Smooth muscle cell (in vitro differentiated cells): ENCODE results near the gene HK1. TPM values are rescaled to one million over a fixed set of nuclear protein-coding genes. Genes with fewer than 3 reads are reported as not detected.

ENCODE experiments used
- DNase-seq: peaks from one replicate; lab custom pipeline; 2025; ENCODE audit not compliant: unreplicated experiment; lab: John Stamatoyannopoulos, UW
- H2AFZ ChIP-seq: fragments of 200-600 bp; sonication (generic); 2 replicates; pipeline ENCODE4 v1.6.0; 2016; ENCODE audit warnings: antibody characterized with exemption, low read depth, mild to moderate bottlenecking
- H3F3A ChIP-seq: fragments of 200-600 bp; sonication (generic); 2 replicates; pipeline ENCODE4 v1.6.0; 2017; ENCODE audit warnings: antibody characterized with exemption, low read depth
- H3K27ac ChIP-seq: fragments of 200-600 bp; sonication (generic); 2 replicates; pipeline ENCODE4 v1.5.1; 2016; ENCODE audit warnings: low read depth, mild to moderate bottlenecking
- H3K27me3 ChIP-seq: fragments of 200-600 bp; sonication (generic); 2 replicates; pipeline ENCODE4 v1.6.1; 2016; ENCODE audit warnings: low read depth, mild to moderate bottlenecking
- H3K36me3 ChIP-seq: fragments of 200-600 bp; sonication (generic); 2 replicates; pipeline ENCODE4 v1.5.1; 2016; ENCODE audit warnings: low read depth
- H3K4me1 ChIP-seq: fragments of 200-600 bp; sonication (generic); 2 replicates; pipeline ENCODE4 v1.5.1; 2016; ENCODE audit warnings: low read depth
- H3K4me2 ChIP-seq: fragments of 200-600 bp; sonication (generic); 2 replicates; pipeline ENCODE4 v1.6.0; 2016; ENCODE audit warnings: mild to moderate bottlenecking
- H3K4me3 ChIP-seq: fragments of 200-600 bp; sonication (generic); 2 replicates; pipeline ENCODE4 v1.5.1; 2016; ENCODE audit warnings: mild to moderate bottlenecking
- H3K79me2 ChIP-seq: fragments of 200-600 bp; sonication (generic); 2 replicates; pipeline ENCODE4 v1.6.0; 2016; ENCODE audit warnings: low read depth, mild to moderate bottlenecking
- H3K9ac ChIP-seq: fragments of 200-600 bp; sonication (generic); 2 replicates; pipeline ENCODE4 v1.6.0; 2016; ENCODE audit warnings: low read depth
- H3K9me3 ChIP-seq: fragments of 200-600 bp; sonication (generic); replicated peaks from 2 replicates; pipeline ENCODE4 v1.5.1; 2016; ENCODE audit warnings: low read depth
- H4K20me1 ChIP-seq: fragments of 200-600 bp; sonication (generic); 2 replicates; pipeline ENCODE4 v1.6.0; 2016; ENCODE audit warnings: low read depth
- WGBS: methylation state at CpG from one replicate; pipeline ENCODE4 v1.1.7; 2016; ENCODE audit warnings: low lambda C conversion rate; 5-methylcytosine and 5-hydroxymethylcytosine counted together
- polyA plus RNA-seq: library from polyadenylated mRNA; unstranded; fragments of >200 nt; fragmentation: Nextera tagmentation; extraction: Ambion mirVana; gene quantifications from 2 replicates; pipeline ENCODE4 v1.2.1, GENCODE V29; 2016
- total RNA-seq: library from RNA; depleted of rRNA; stranded (reverse); fragments of >200 nt; gene quantifications from 2 replicates; pipeline ENCODE4 v1.2.3, GENCODE V29; 2014
- TF ChIP-seq, protein P1 (sequence below): fragments of 200-600 bp; sonication (generic); IDR thresholded peaks from 2 replicates; pipeline ENCODE4 v1.5.1; 2017; ENCODE audit warnings: borderline replicate concordance, mild to moderate bottlenecking, antibody characterized with exemption; ENCODE audit not compliant: insufficient read depth, poor library complexity, severe bottlenecking

HK1 gene
- total and polyA plus RNA-seq, 2 experiments from 2014 or later, result 62.7 to 123 TPM

DNA sequence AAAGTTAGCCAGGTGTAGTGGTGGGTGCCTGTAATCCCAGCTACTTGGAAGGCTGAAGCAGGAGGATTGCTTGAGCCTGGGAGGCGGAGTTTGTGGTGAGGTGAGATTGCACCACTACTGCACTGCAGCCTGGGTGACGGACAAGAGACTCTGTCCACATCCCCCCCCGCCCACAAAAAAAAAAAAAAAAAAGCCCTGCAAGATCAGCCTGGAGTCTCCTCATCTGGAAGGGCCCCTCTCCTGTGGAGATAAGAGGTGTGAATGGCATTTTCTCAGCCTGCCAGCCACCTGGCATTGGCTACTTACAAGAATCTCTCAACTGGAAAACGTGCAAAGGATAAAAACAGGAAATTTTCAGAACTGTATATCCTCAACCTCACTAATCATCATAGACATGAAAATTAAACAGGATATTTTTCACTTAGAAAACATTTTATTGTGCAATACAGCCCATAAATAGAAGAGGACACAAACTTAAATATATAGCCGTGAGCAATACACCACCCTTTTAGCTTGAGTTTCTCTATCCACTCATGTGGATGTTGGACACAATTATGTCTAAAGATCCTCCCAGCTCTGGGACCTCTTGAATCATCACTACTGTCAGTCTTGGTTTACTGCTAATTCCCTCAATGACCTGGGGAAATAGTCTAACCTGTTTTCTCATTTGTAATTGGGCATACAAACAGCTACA is 161.7 kb downstream of the HK1 start:
- H3F3A ChIP-seq, result peaks cover 9% of the 10 kb centered on the region
- H3K36me3 ChIP-seq, result no peaks in the 10 kb centered on the region
- H3K4me3 ChIP-seq, result no peak overlapping the region
- no peak overlapping the region for H3K9ac ChIP-seq
- H2AFZ ChIP-seq, result no peak overlapping the region
- no peak for DNase-seq
- no peaks in the 10 kb centered on the region for H3K27me3 ChIP-seq
- 32% methylated on average over 5 of the region's 5 CpGs for WGBS
- TF ChIP-seq, protein P1, sequence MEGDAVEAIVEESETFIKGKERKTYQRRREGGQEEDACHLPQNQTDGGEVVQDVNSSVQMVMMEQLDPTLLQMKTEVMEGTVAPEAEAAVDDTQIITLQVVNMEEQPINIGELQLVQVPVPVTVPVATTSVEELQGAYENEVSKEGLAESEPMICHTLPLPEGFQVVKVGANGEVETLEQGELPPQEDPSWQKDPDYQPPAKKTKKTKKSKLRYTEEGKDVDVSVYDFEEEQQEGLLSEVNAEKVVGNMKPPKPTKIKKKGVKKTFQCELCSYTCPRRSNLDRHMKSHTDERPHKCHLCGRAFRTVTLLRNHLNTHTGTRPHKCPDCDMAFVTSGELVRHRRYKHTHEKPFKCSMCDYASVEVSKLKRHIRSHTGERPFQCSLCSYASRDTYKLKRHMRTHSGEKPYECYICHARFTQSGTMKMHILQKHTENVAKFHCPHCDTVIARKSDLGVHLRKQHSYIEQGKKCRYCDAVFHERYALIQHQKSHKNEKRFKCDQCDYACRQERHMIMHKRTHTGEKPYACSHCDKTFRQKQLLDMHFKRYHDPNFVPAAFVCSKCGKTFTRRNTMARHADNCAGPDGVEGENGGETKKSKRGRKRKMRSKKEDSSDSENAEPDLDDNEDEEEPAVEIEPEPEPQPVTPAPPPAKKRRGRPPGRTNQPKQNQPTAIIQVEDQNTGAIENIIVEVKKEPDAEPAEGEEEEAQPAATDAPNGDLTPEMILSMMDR, result no peak
- H3K79me2 ChIP-seq, result no peaks in the 10 kb centered on the region
- no peaks in the 10 kb centered on the region for H3K9me3 ChIP-seq
- H3K4me2 ChIP-seq, result peak overlapping the region; percentile 76
- H3K27ac ChIP-seq, result peak overlapping the region; percentile 85
- no peaks in the 10 kb centered on the region for H4K20me1 ChIP-seq
- peaks cover 17% of the 10 kb centered on the region for H3K4me1 ChIP-seq

DNA sequence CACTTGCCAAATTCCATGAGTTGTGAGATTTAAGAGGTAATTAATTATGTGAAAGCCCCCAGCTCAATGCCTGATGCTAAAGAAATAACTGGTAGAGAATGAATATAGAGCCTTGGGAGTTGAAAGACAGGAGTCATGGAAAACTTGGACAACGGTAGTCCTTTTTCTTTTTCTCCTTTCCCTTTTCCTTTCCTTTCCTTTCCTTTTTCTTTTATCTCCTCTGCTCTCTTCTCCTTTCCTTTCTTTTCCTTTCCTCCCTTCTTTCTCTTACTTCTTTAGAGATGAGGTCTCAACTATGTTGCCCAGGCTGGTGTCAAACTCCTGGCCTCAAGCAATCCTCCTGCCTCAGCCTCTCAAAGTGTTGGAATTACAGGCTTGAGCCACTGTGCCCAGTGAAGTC is 165.1 kb downstream of the HK1 start:
- H3K9me3 ChIP-seq, result no peaks in the 10 kb centered on the region
- peaks cover 23% of the 10 kb centered on the region for H3K4me1 ChIP-seq
- DNase-seq, result no peak
- H3K4me3 ChIP-seq, result no peak overlapping the region
- 88% methylated on average over 1 of the region's 1 CpG for WGBS
- H3K9ac ChIP-seq, result no peak overlapping the region
- no peaks in the 10 kb centered on the region for H3K36me3 ChIP-seq
- no peaks in the 10 kb centered on the region for H4K20me1 ChIP-seq
- H3K27me3 ChIP-seq, result no peaks in the 10 kb centered on the region
- H3K27ac ChIP-seq, result no peak overlapping the region
- H2AFZ ChIP-seq, result no peak overlapping the region
- TF ChIP-seq, protein P1, result no peak
- peaks cover 25% of the 10 kb centered on the region for H3F3A ChIP-seq
- H3K79me2 ChIP-seq, result no peaks in the 10 kb centered on the region
- H3K4me2 ChIP-seq, result no peak overlapping the region

DNA sequence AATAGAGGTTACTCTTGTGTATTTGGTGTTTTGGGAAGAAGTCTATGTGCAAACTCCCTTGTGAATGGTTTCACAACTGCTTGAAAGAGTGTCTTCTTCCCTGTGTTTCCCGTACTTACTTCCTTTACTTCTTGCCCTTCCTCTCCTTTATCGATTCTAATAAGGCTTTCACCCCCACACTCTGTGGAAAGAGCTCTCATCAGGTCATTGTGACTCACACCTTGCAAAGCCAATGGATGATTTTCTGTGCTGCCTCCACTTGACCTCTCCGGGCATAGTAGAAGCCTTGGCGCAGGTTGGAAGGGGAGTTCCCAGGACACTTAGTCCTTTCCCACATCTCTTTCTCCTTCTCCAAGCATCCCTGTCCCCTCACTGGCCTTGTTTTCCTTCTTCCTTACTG is 166.7 kb downstream of the HK1 start:
- no peak for DNase-seq
- Histone ChIP-seq H3F3A (peaks cover 15% of the 10 kb centered on the region), H3K27me3 (no peaks in the 10 kb centered on the region), H3K79me2 (no peaks in the 10 kb centered on the region), H3K9ac (no peak overlapping the region), H2AFZ (no peak overlapping the region), H3K27ac (peak overlapping the region; percentile 86), H3K9me3 (no peaks in the 10 kb centered on the region), H3K4me1 (peaks cover 8% of the 10 kb centered on the region), H4K20me1 (no peaks in the 10 kb centered on the region), H3K4me3 (no peak overlapping the region), H3K36me3 (no peaks in the 10 kb centered on the region), H3K4me2 (no peak overlapping the region)
- 87% methylated on average over 4 of the region's 4 CpGs for WGBS
- TF ChIP-seq, protein P1, result no peak

DNA sequence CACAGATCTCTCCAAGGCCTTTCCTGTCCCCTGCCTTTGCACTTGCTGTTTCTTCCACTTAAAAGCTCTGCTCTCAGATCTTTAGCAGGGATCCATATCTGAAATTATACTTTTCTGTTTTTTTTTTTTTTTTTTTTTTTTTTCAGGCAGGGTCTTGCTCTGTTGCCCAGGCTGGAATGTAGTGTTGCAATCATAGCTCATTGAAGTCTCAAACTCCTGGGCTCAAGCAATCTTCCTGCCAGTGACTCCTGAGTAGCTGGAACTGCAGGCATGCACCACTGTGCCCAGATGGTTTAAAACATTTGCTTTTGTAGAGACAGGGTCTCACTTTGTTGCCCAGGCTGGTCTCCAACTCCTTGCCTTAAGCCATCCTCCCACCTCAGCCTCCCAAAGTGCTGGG is 167.9 kb downstream of the HK1 start:
- H3K9ac ChIP-seq, result no peak overlapping the region
- peak overlapping the region; percentile 86 for H3K27ac ChIP-seq
- H2AFZ ChIP-seq, result no peak overlapping the region
- no peak for DNase-seq
- peaks cover 8% of the 10 kb centered on the region for H3K4me1 ChIP-seq
- H3F3A ChIP-seq, result peaks cover 25% of the 10 kb centered on the region
- peak overlapping the region; percentile 45 for H3K4me2 ChIP-seq
- H3K4me3 ChIP-seq, result no peak overlapping the region
- H4K20me1 ChIP-seq, result no peaks in the 10 kb centered on the region
- TF ChIP-seq, protein P1, result no peak
- H3K79me2 ChIP-seq, result no peaks in the 10 kb centered on the region
- H3K27me3 ChIP-seq, result no peaks in the 10 kb centered on the region
- H3K9me3 ChIP-seq, result no peaks in the 10 kb centered on the region
- no peaks in the 10 kb centered on the region for H3K36me3 ChIP-seq
